Measurements from ENCODE around the gene SMARCA2.

The SMARCA2 gene

GRCh38 chr9:2220036-2220435 lies 204.9 kb downstream of the SMARCA2 start:
- DNase-seq = no peak

GRCh38 chr9:2227144-2227867 lies 212.2 kb downstream of the SMARCA2 start:
- DNase-seq = no peak

- DNase-seq = peak in 1 of 2 donors; percentile 17
Measured at GRCh38 chr9:2228132-2228531, 213.0 kb downstream of the SMARCA2 start.

- no peak for DNase-seq
Measured at GRCh38 chr9:2228641-2229040, 213.5 kb downstream of the SMARCA2 start.

GRCh38 chr9:2229109-2229721 lies 214.1 kb downstream of the SMARCA2 start:
- DNase-seq = no peak

GRCh38 chr9:2230362-2230761 lies 215.2 kb downstream of the SMARCA2 start:
- DNase-seq = no peak

GRCh38 chr9:2231101-2231500 lies 216.0 kb downstream of the SMARCA2 start:
- DNase-seq = no peak

GRCh38 chr9:2231829-2232228 lies 216.7 kb downstream of the SMARCA2 start:
- no peak for DNase-seq

- no peak for DNase-seq
Measured at GRCh38 chr9:2233274-2233673, 218.1 kb downstream of the SMARCA2 start.

GRCh38 chr9:2234371-2234893 lies 219.3 kb downstream of the SMARCA2 start:
- DNase-seq = no peak

- DNase-seq = no peak
Measured at GRCh38 chr9:2235623-2236022, 220.5 kb downstream of the SMARCA2 start.

GRCh38 chr9:2236850-2237249 lies 221.7 kb downstream of the SMARCA2 start:
- no peak for DNase-seq

GRCh38 chr9:2241461-2241835 lies 226.3 kb downstream of the SMARCA2 start:
- DNase-seq = peak; percentile 73 to 83

GRCh38 chr9:2241836-2242741 lies 226.9 kb downstream of the SMARCA2 start:
- DNase-seq = peak; percentile 82 to 88

- no peak for DNase-seq
Measured at GRCh38 chr9:2242831-2243330, 227.7 kb downstream of the SMARCA2 start.

Measured in hippocampal formation (tissue), 2 donors.